Measurements from ENCODE around the gene GSTM3.
"Not testable (repeated sequence)": the region's sequence is repeated elsewhere in the genome, so short reads cannot be mapped to it uniquely, and the experiment has no call there.

GSTM3 gene

GRCh38 chr1:109695138-109695537 lies 45.7 kb downstream of the GSTM3 start:
- DNase-seq (ENCODE audit: low spot score) = not testable (repeated sequence)

GRCh38 chr1:109694400-109694799 lies 46.4 kb downstream of the GSTM3 start:
- not testable (repeated sequence) for DNase-seq (ENCODE audit: low spot score)

GRCh38 chr1:109691759-109692158 lies 49.1 kb downstream of the GSTM3 start:
- DNase-seq (ENCODE audit: low spot score) = no peak

- DNase-seq (ENCODE audit: low spot score) = no peak
These were observed 50.9 kb downstream of the GSTM3 start for GRCh38 chr1:109689844-109690405.

- DNase-seq (ENCODE audit: low spot score) = peak; percentile 64
These were observed 53.0 kb downstream of the GSTM3 start, which contains the start of gene GSTM1 for GRCh38 chr1:109687641-109688499. Gene GSTM1 (plus strand): TSS chr1:109687817. CDS start chr1:109687874, 57 bp downstream.

- not testable (repeated sequence) for DNase-seq (ENCODE audit: low spot score)
These were observed 53.7 kb downstream of the GSTM3 start for GRCh38 chr1:109687109-109687508.

GRCh38 chr1:109685890-109686289 lies 54.9 kb downstream of the GSTM3 start:
- DNase-seq (ENCODE audit: low spot score) = not testable (repeated sequence)

GRCh38 chr1:109685399-109685798 lies 55.4 kb downstream of the GSTM3 start:
- DNase-seq (ENCODE audit: low spot score) = not testable (repeated sequence)

GRCh38 chr1:109684777-109685176 lies 56.1 kb downstream of the GSTM3 start:
- DNase-seq (ENCODE audit: low spot score) = not testable (repeated sequence)
